ENCODE results near the gene TMEM183A. TPM values are rescaled to one million over a fixed set of nuclear protein-coding genes. Genes with fewer than 3 reads are reported as not detected.

Gene TMEM183A
- total and polyA plus RNA-seq, 7 donors, result 17.1 to 33.9 (median 20.9) TPM

DNA sequence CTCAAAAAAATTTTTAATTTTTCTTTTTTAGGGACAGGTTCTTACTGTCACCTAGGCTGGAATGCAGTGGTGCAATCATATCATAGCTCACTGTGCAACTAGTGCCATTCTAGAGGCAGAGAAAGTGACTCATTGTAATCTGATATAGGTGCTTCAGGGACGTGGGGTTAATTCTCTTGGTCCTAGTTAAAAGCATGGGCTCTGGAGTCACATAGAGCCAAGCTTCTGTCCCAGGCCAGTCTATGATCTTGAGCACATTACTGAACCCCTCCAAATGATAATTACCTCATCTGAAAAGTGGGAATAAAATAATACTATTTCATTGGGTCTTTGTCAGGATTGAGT is 47.9 kb upstream of the TMEM183A start:
- DNase-seq (no peak), ATAC-seq (peak; percentile 56 to 74 (median 68))
- Histone ChIP-seq H3K9me3 (no peaks in the 10 kb centered on the region), H3K4me3 (peak overlapping the region; percentile 97), H3K27ac (peak overlapping the region; percentile 99), H3K27me3 (ENCODE audit: insufficient read depth in 3 of 3, low read length in 2 of 3) (no peaks in the 10 kb centered on the region), H3K36me3 (ENCODE audit: insufficient read depth in 1 of 2, low read depth in 1 of 2) (peaks cover 0 to 41% of the 10 kb centered on the region in 2 donors), H3K4me1 (peaks cover 84% of the 10 kb centered on the region)
- 22 to 32% (median 29%) methylated on average over 1 of the region's 1 CpG for WGBS, 3 donors
- TF ChIP-seq, protein P1, sequence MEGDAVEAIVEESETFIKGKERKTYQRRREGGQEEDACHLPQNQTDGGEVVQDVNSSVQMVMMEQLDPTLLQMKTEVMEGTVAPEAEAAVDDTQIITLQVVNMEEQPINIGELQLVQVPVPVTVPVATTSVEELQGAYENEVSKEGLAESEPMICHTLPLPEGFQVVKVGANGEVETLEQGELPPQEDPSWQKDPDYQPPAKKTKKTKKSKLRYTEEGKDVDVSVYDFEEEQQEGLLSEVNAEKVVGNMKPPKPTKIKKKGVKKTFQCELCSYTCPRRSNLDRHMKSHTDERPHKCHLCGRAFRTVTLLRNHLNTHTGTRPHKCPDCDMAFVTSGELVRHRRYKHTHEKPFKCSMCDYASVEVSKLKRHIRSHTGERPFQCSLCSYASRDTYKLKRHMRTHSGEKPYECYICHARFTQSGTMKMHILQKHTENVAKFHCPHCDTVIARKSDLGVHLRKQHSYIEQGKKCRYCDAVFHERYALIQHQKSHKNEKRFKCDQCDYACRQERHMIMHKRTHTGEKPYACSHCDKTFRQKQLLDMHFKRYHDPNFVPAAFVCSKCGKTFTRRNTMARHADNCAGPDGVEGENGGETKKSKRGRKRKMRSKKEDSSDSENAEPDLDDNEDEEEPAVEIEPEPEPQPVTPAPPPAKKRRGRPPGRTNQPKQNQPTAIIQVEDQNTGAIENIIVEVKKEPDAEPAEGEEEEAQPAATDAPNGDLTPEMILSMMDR (IDR thresholded peaks at IDR 0.05), result no peak
- intact Hi-C loops (cut with DNase I), result loop anchor here in 1 of 2 donors (5.0 kb wide), 1 partner anchor 1077 kb away; no protein-coding TSS in a partner anchor

DNA sequence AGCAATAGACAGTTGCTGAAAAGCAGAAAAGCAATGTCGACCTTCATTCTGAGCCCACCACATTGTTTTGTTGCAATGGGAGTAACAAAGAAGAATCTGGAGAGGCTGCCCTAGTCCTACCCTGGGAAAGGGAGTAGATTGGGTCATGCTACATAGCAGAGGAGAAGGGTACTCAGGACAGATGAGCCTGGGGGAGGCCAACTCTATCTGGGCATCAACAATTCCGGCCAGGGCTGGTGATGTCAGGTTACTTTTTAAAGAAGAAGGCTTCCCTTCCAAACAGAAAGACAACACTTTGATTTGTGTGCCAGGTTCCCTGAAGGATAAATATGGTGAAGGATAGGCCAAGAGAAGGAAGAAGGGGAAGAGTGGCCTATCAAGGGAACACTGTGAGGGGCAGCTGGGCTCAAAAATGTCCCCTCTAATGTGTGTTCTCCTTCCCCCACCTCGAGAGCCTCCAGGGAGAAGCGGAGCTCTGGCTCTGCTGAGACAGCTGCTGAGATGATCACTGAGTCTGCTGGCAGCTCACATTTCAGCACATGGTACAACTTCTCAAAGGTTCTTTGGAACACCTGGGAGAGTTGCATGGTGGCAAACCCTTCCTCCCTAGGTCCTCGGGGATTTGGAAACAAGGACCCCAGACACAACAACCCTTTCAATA is 45.8 kb upstream of the TMEM183A start:
- WGBS, 3 donors, result 42 to 47% (median 44%) methylated on average over 5 of the region's 5 CpGs
- Histone ChIP-seq H3K27ac (peak overlapping the region; percentile 99), H3K9me3 (no peaks in the 10 kb centered on the region), H3K4me3 (peak overlapping the region; percentile 27), H3K4me1 (peaks cover 71% of the 10 kb centered on the region), H3K27me3 (ENCODE audit: insufficient read depth in 3 of 3, low read length in 2 of 3) (no peaks in the 10 kb centered on the region), H3K36me3 (ENCODE audit: insufficient read depth in 1 of 2, low read depth in 1 of 2) (peaks cover 0 to 45% of the 10 kb centered on the region in 2 donors)
- TF ChIP-seq, protein P1 (IDR thresholded peaks at IDR 0.05), result no peak
- DNase-seq (peak; percentile 41 to 64), ATAC-seq (peak; percentile 21 to 50 (median 45))
- intact Hi-C loops (cut with DNase I), result loop anchor here in 1 of 2 donors (5.0 kb wide), 1 partner anchor 316 kb away; no protein-coding TSS in a partner anchor

DNA sequence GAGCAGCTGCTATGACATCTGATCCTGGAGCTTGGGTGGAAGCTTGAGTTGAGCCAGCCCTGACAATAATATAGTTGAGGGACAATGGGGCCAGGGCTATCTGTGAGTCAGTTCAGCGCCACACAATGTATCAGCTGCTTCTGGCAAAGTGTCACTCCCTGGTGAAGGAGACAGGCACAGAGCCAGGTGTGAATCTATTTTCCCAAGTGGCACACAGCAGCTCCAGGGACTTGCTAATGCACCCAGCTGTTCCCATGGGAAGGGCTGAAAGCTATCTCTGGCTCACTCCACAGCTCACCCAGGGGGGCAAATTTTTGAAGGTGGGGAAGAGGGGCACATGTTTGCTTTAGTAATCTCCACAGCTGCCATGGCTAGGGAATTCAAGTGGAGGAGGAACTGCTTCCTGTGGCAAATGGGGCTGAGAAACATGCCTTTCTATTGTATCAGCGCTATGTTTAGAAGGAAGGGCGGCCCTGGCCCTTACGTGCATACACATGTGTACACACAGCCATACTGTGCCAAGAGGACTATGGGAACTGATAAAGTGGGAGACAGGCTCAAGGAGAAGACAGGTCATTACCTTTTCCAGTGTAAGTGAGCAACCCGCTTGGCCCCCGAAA is 42.3 kb upstream of the TMEM183A start:
- Histone ChIP-seq H3K4me1 (peaks cover 45% of the 10 kb centered on the region), H3K27ac (peak overlapping the region; percentile 99), H3K9me3 (no peaks in the 10 kb centered on the region), H3K36me3 (ENCODE audit: insufficient read depth in 1 of 2, low read depth in 1 of 2) (peaks cover 0 to 45% of the 10 kb centered on the region in 2 donors), H3K4me3 (peak overlapping the region; percentile 82), H3K27me3 (ENCODE audit: insufficient read depth in 3 of 3, low read length in 2 of 3) (no peaks in the 10 kb centered on the region)
- ATAC-seq, result peak; percentile 61 to 75 (median 70)
- intact Hi-C loops (cut with DNase I), result loop anchor here (5.0 kb wide), 2 partner anchors 42 to 312 kb away; partner anchors contain the start of gene TMEM183A (in 2 of the 2)
- WGBS, 3 donors, result 37 to 49% (median 39%) methylated on average over 6 of the region's 6 CpGs
- peak; percentile 53 to 77 for DNase-seq
- TF ChIP-seq, protein P1 (IDR thresholded peaks at IDR 0.05), result no peak

DNA sequence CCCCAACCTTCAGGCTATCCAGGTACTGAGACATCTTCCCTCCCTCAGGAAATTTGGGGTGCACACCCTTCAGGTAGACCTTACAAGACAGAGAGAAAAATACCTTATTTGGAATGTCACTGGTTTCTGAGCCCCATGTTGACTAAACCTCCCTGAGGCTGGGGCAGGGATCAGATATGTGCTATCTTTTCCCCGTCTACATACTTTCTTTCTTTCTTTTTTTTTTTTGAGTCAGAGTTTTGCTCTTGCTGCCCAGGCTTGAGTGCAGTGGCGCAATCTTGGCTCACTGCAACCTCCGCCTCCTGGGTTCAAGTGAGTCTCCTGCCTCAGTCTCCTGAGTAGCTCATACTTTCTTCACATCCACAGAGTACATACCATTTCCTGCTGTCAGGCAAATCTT is 41.8 kb upstream of the TMEM183A start:
- no peak for DNase-seq
- H3K27ac ChIP-seq, result peak overlapping the region; percentile 99
- H3K27me3 ChIP-seq (ENCODE audit: insufficient read depth in 3 of 3, low read length in 2 of 3), result no peaks in the 10 kb centered on the region
- intact Hi-C loops (cut with DNase I), result loop anchor here (5.0 kb wide), 1 partner anchor 42 kb away; the partner anchor contains the start of gene TMEM183A (in 2 of the 2)
- TF ChIP-seq, protein P1 (IDR thresholded peaks at IDR 0.05), result no peak
- peak overlapping the region; percentile 82 for H3K4me3 ChIP-seq
- peaks cover 0 to 45% of the 10 kb centered on the region in 2 donors for H3K36me3 ChIP-seq (ENCODE audit: insufficient read depth in 1 of 2, low read depth in 1 of 2)
- H3K9me3 ChIP-seq, result no peaks in the 10 kb centered on the region
- peaks cover 41% of the 10 kb centered on the region for H3K4me1 ChIP-seq
- peak in 1 of 4 donors; percentile 1 for ATAC-seq
- WGBS, 3 donors, result 36 to 56% (median 50%) methylated on average over 3 of the region's 3 CpGs

All from psoas muscle (tissue), 8 donors.